Activated CD4-positive, alpha-beta T cell treated with anti-CD3 and anti-CD28 coated beads, Interleukin-2, amount 50 U/mL, for 1 hour (primary cell): Measurements from ENCODE around the gene PPP6R2.

Source experiments
- DNase-seq: peaks from one replicate; pipeline ENCODE4 v3.0.0-alpha.2; 2020

PPP6R2 gene

GRCh38 chr22:50342651-50343540, at the start of gene PPP6R2:
Gene PPP6R2, plus strand, starts transcription at chr22:50343327. Its CDS starts 50,582 bp downstream, at chr22:50393909.
- DNase-seq = peak; percentile 85

DNA sequence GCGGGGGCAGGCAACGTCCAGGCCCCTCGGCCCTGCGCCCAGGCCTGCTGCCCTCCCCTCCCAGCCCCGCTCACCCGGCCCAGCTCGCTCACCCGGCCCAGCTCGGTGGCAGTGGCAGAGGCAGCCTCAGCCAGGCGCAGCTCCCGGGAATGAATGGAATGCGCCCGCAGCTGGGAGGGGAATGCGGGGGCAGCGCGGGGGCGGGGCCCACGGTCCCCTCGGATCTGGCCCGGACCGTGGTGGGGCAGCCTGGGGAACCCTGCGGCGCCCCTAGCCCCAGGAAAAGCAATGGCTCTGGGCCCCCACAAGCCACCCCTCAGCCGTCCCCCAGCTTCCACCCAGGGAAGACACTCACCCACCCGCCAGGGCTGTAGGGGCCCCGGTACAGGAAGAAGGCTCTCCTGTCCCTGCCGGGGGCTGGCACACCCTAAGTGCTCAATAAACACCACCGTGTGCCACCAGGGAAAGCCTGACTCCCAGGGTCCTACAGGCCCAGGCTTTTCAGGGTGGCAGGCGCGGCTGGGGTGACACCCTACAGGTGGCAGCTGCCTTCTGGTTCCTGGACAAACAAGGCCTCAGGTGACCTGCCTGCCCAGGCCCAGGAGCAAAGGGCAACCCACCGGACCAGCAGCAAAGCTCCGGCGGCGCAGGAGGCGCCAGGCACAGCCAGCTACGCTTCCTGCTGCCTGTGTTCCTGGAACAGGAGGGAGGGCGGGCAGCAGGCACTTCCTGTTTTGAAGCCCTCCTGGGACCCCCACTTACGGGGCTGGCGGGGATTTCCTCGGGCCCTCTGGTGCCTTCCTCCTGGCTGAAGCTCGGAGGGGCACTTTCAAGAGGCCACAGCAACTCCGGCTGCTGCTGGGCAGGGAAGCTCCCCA, 49.4 kb upstream of the PPP6R2 start:
- DNase-seq = no peak

GRCh38 chr22:50294319-50294656, 48.8 kb upstream of the PPP6R2 start:
- DNase-seq = no peak

DNA sequence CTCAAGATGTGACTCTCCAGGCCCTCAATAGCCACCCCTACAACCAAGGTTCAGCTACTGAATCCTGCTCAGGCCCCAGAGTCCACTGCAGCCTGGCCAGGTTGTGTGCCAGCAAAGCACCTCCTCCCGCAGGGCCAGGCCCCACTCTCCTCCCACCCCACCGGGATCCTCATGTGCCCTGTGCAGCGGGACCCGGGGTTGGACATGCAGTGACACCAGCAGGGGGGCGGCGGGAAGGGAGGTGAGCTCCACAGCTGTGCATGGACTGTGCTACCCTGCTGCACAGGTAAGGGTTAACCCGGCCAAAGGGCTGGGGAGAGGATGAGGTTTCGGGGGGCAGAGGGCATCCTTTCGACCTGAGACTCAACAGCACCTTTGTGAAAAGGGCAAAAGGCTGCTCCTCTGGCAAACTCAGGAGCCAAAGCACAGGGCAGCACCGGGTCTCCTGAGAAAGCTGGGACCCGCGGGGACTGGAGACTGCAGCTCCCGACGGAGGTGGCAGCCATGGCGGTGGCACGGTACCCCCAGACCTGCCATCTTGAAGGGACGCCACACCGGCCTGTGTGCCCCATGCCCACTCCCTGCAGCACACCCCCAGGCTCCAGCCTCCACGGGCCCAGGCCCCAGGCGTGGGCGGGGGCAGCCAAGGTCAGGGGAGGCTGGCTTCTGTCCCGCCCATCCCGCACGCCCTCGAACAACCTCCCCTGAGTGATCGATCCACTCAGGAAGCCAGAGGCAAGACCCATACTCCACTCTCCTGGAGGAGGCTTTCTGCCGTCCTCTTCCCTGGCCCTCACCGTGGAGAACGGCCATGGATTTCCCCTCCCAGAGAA, 46.3 kb upstream of the PPP6R2 start:
- DNase-seq = no peak

GRCh38 chr22:50297510-50298265, 45.4 kb upstream of the PPP6R2 start:
- no peak for DNase-seq

DNA sequence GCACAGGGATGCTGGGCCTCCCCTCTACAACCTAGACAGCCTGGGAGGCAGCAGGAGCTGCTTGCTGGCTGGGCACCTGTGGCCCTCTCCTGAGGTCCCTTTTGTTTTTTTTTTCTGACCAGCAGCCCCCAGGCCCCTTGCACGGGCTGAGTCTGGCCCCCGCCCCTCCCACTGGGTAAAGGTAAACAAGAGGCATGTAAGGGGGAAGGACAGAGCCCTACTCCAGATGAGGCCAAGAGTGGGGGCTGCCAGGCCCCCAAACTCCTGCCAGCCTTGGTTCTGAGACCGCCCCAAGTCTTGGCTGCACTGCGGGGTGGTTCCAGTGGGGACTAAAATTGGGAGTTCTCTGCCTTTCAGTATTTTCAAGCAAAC, 44.9 kb upstream of the PPP6R2 start:
- no peak for DNase-seq

- no peak for DNase-seq
Observed at GRCh38 chr22:50298937-50299784, 44.0 kb upstream of the PPP6R2 start.

DNA sequence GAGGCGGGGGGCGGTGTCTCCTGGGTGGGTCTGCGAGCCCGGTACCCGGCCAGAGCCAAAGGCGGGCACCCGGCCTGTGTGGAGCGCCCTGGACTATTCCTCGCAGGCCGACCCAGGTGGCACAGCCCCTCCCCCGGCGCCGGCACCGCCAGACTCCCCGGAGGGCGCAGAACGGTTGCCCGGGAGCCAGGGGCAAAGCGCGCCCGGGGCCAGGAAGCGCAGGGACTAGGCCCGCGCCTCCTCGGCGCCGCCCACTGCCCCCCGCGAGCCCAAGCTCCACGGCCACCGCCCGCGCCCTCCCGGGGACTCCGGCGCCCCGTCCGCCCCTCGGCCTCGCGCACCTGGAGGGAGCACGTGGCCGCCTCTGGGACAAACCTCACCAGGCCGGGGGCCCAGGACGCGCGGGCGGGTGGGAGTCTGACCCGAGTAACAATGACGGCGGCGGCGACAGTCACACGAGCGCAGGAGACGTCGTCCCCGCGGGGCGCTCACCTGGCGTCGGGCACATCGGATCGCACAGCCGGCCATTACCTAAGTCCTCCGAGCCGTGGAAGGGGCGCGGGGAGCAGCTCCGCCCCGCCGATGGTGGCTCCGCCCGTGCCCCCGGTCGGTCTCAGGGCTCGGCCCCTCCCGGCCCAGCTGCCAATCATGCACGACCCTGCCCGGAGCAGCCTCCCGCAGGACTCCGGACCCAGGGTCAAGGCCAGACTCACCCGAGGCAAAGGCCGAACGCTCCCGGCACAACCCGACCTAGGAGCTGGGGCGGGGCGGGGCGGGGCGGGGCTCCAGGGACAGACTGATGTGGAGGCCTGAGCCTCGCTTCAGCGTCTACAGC, 43.1 kb upstream of the PPP6R2 start:
- DNase-seq = no peak

GRCh38 chr22:50300620-50301257, 42.4 kb upstream of the PPP6R2 start:
- no peak for DNase-seq

- no peak for DNase-seq
Observed at GRCh38 chr22:50301581-50301991, 41.5 kb upstream of the PPP6R2 start.

DNA sequence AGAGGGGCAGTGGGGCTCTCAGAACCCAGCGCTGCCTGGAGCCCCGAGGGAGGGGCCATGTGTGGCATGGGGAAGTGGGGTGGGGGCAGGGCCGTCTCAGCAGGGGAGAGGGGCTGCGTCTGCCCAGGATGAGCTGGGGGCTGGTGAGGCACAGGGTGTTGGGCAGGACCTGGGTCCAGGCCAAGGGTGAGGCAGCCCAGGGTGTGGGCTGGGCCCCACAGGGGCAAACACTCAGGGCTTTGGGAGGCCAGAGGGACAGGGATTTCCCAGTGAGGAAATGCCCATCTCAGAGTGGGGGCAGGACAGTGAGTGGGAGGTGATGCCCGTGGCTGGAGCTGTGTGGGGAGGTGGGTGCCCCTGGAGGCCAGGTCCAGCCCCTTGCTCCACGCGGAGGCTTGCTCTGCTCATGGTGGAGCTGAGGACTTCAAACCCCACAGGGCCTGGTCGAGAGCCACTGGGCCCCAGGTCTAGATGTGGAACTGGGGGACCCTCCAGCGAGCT, 41.0 kb upstream of the PPP6R2 start:
- DNase-seq = no peak

DNA sequence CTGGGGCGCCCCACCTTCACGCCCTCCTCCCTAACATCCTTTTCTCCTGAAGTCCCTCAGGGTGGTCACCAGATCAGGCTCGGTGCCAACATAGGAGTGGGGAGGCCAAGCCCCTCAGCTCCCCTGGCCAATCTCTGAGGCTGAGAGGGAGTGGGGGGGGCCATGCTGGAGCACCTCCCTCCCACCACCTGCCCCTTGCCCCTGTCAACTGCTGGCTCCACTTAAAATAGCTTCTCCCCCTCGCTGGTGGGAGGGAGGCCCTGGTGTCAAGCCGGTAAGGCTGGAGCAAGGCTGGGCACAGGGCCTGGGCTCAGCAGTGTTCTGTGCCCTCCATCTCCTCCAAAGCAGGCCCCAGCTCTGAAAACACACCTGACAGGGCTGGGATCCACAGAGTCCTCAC, 40.6 kb upstream of the PPP6R2 start:
- DNase-seq = no peak

- DNase-seq = no peak
Observed at GRCh38 chr22:50303515-50303847, 39.6 kb upstream of the PPP6R2 start.

DNA sequence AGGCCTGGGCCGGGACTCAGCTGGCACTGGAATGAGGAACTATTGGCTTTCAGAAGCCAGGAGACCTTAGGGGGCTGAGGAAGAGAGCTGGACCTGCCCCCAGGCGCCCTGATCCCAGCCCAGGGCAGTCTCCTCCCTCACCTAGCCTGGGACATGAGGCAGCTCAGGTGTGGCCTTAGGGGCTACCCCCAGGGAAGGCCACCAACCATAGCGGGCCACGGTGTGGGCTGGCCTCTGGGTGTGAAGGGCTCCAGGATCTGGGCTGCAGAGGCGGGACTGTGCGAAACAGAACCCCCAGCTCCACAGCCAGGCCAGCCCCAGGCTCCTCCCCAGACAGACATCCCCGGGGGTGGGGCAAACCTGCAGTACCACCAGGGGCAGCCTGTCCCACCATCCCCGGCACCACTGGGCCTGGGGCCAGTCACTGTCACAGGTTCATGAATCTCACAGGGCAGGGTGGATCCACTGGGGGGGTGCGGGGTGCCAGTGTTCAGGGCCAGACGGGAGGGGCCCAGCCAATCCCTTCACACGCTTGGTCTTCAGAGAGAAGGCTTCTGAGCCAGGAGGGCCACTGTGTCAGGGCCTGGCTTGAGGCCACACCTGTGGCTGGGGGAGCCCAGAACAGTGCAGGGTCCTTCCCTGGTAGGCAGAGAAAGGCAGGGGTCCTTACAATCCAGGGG, 39.1 kb upstream of the PPP6R2 start:
- DNase-seq = no peak

GRCh38 chr22:50304528-50305392, 38.4 kb upstream of the PPP6R2 start:
- no peak for DNase-seq

DNA sequence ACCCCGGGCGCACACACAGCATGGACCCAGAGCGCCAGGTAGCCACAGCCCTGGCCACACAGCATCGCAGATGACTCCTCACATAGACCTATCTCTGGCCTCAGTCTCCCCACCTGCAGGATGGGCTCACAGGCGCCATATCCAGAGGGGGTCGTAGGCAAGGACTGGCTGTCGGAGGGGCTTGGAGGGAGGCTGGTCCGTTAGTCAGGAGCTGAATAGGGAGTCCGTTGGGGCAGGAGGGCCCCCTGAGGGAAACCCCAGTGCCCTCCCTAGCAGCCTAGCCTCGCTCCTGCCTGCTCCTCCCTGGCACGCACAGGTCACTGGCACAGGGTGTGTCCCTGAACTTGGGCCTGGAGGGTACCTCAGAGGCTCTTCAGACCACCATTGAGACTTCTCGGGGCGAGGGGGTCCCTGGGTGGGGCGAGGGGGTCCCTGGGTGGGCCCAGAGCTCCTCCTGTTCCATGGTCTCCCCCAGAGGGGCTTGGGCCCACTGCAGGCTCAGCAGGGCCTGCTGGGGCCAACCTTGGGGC, 37.7 kb upstream of the PPP6R2 start:
- DNase-seq = no peak

- no peak for DNase-seq
Observed at GRCh38 chr22:50305923-50306566, 37.1 kb upstream of the PPP6R2 start.
